ENCODE results near the gene VSIG2.
A peak's percentile ranks its signal among the peaks of the same experiment; 100 is the strongest.

Gene VSIG2

GRCh38 chr11:124717786-124718651, 34.0 kb downstream of the VSIG2 start:
- peak in 2 of 14 donors; percentile 7 to 12 for DNase-seq

GRCh38 chr11:124717421-124717785, 34.7 kb downstream of the VSIG2 start:
- no peak for DNase-seq

GRCh38 chr11:124716591-124716990, 35.5 kb downstream of the VSIG2 start:
- no peak for DNase-seq

GRCh38 chr11:124712392-124712791, 39.7 kb downstream of the VSIG2 start:
- no peak for DNase-seq

GRCh38 chr11:124707829-124708228, 44.2 kb downstream of the VSIG2 start:
- DNase-seq: no peak

GRCh38 chr11:124700028-124700427, 52.0 kb downstream of the VSIG2 start:
- no peak for DNase-seq

GRCh38 chr11:124699547-124699946, 52.5 kb downstream of the VSIG2 start:
- no peak for DNase-seq
